NT2/D1 (cell line): ENCODE results near the gene ADAM19.

Experiments used
- DNase-seq: peaks from one replicate; pipeline ENCODE4 v3.0.0-alpha.2; 2011; ENCODE audit warnings: low read depth, low spot score
- H3K27me3 ChIP-seq: 2 replicates; pipeline ENCODE4 v1.6.0; 2011; ENCODE audit warnings: mild to moderate bottlenecking; ENCODE audit not compliant: insufficient read length, insufficient read depth
- H3K36me3 ChIP-seq: 2 replicates; pipeline ENCODE4 v1.6.1; 2011; ENCODE audit warnings: mild to moderate bottlenecking, low read length, mixed read lengths; ENCODE audit not compliant: insufficient read depth, insufficient read length
- H3K4me1 ChIP-seq: 2 replicates; pipeline ENCODE4 v1.5.1; 2011; ENCODE audit not compliant: insufficient read depth, insufficient read length
- H3K4me3 ChIP-seq: 2 replicates; pipeline ENCODE4 v1.5.1; 2011; ENCODE audit warnings: low read depth; ENCODE audit not compliant: insufficient read length
- H3K9ac ChIP-seq: 2 replicates; pipeline ENCODE4 v1.6.0; 2011; ENCODE audit warnings: low read depth; ENCODE audit not compliant: insufficient read length
- H3K9me3 ChIP-seq: 2 replicates; pipeline ENCODE4 v1.5.1; 2011; ENCODE audit warnings: mild to moderate bottlenecking, low read length; ENCODE audit not compliant: insufficient read depth
- SUZ12 ChIP-seq: IDR thresholded peaks from 2 replicates; pipeline ENCODE4 v1.6.1; 2011; ENCODE audit not compliant: insufficient read length, insufficient read depth; ENCODE audit errors: extremely low read depth
- YY1 ChIP-seq: IDR thresholded peaks from 2 replicates; pipeline ENCODE4 v1.6.1; 2011; ENCODE audit not compliant: insufficient read length, insufficient read depth
- ZNF274 ChIP-seq: IDR thresholded peaks from 2 replicates; pipeline ENCODE4 v1.6.1; 2011; ENCODE audit warnings: mild to moderate bottlenecking, low read depth, low read length

Gene ADAM19

GRCh38 chr5:157473383-157474320, 101.9 kb downstream of the ADAM19 start:
- H3K36me3 ChIP-seq = peaks cover 23% of the 10 kb centered on the region
- no peak for DNase-seq
- H3K27me3 ChIP-seq = no peaks in the 10 kb centered on the region
- H3K9ac ChIP-seq = no peak overlapping the region
- TF ChIP-seq ZNF274 = no peak
- TF ChIP-seq YY1 = no peak
- TF ChIP-seq SUZ12 = no peak
- peaks cover 3% of the 10 kb centered on the region for H3K4me1 ChIP-seq
- H3K9me3 ChIP-seq = no peaks in the 10 kb centered on the region
- no peak overlapping the region for H3K4me3 ChIP-seq

GRCh38 chr5:157471709-157472108, 103.9 kb downstream of the ADAM19 start:
- H3K9ac ChIP-seq = no peak overlapping the region
- H3K9me3 ChIP-seq = no peaks in the 10 kb centered on the region
- no peak overlapping the region for H3K4me3 ChIP-seq
- H3K36me3 ChIP-seq = peaks cover 10% of the 10 kb centered on the region
- H3K27me3 ChIP-seq = no peaks in the 10 kb centered on the region
- TF ChIP-seq YY1 (no peak), SUZ12 (no peak), ZNF274 (no peak)
- DNase-seq = peak; percentile 22
- no peaks in the 10 kb centered on the region for H3K4me1 ChIP-seq

- no peaks in the 10 kb centered on the region for H3K9me3 ChIP-seq
- no peak overlapping the region for H3K4me3 ChIP-seq
- TF ChIP-seq YY1 (no peak), SUZ12 (no peak), ZNF274 (no peak)
- H3K27me3 ChIP-seq = no peaks in the 10 kb centered on the region
- DNase-seq = no peak
- no peak overlapping the region for H3K9ac ChIP-seq
- peaks cover 6% of the 10 kb centered on the region for H3K36me3 ChIP-seq
- H3K4me1 ChIP-seq = no peaks in the 10 kb centered on the region
These were observed 104.9 kb downstream of the ADAM19 start for GRCh38 chr5:157470631-157471030.

DNA sequence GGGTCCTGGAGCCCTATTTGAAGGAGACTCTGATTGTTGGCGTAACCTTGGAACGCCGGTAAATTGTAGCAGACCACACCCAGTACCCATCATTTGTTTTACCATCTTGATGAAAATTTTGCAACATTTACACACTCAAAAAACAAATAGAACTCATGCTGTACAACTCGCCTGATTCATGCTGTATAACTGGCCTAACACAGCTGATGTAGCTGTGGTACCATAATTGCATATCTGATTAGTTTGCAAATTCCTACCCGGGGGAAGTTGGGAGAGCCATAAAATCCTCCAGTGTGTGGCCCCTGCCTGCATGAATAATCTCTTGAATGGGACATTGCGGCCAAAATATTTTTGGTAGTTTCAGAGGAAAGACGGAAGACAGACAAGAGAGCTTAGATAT, 105.9 kb downstream of the ADAM19 start:
- TF ChIP-seq YY1 (no peak), ZNF274 (no peak), SUZ12 (no peak)
- DNase-seq = no peak
- Histone ChIP-seq H3K27me3 (no peaks in the 10 kb centered on the region), H3K4me3 (no peak overlapping the region), H3K9me3 (no peaks in the 10 kb centered on the region), H3K36me3 (no peaks in the 10 kb centered on the region), H3K9ac (no peak overlapping the region), H3K4me1 (no peaks in the 10 kb centered on the region)

DNA sequence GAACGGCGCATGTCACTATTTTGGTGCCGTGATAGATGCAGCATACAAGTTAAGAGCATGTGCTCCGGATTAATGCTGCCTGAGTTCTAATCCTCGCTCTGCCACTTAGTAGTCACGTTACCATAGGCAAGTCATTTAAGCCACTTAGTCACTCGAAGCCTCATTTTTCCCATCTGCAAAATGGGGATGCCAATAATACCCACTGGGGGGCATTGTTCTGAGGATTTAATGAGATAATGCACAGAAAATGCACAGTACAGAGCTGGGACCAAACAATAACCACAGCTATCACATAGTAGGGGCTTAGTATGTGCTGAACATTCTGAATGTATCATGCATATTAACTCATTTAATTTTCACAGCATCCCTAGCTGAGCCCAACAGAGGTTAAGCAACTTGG, 106.5 kb downstream of the ADAM19 start:
- Histone ChIP-seq H3K36me3 (no peaks in the 10 kb centered on the region), H3K9ac (no peak overlapping the region), H3K9me3 (no peaks in the 10 kb centered on the region), H3K4me3 (no peak overlapping the region), H3K27me3 (no peaks in the 10 kb centered on the region), H3K4me1 (no peaks in the 10 kb centered on the region)
- DNase-seq = no peak
- TF ChIP-seq ZNF274 = no peak
- TF ChIP-seq YY1 = no peak
- TF ChIP-seq SUZ12 = no peak

- TF ChIP-seq YY1 (no peak), ZNF274 (no peak), SUZ12 (no peak)
- no peak for DNase-seq
- Histone ChIP-seq H3K4me3 (no peak overlapping the region), H3K9me3 (no peaks in the 10 kb centered on the region), H3K27me3 (peaks cover 1% of the 10 kb centered on the region), H3K9ac (no peak overlapping the region), H3K4me1 (no peaks in the 10 kb centered on the region), H3K36me3 (no peaks in the 10 kb centered on the region)
These were observed 107.1 kb downstream of the ADAM19 start for GRCh38 chr5:157468293-157468965.

DNA sequence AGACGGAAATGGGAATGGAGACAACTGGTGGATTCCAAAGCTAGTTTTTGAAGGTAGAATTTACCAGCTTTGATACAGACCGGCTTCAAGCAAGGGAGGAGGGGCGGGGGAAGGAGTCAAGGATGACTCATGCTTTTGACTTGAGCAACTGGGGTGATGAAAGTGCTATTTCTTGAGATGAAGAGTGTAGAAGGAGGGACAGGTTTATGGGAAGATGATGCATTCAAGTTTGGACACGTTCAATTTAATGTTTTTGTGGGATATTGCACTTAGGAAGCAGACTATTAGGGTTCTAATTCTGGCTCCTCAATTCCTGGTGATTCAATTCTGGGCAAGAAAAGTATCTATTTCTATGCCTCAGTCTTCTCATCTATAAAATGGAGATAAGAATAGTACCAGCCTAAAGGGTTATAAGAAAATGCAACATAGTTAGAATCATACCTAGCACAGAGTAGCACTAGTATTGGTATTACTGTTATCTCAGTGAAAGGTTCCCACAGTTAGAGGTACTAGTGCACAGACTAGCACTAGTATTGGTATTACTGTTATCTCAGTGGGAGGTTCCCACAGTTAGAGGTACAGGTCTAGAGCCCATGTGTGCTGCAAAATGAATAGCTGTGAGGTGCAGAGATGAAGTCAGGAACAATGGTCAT, 110.9 kb downstream of the ADAM19 start:
- no peak overlapping the region for H3K9ac ChIP-seq
- peaks cover 37% of the 10 kb centered on the region for H3K27me3 ChIP-seq
- DNase-seq = peak; percentile 39
- TF ChIP-seq SUZ12 = no peak
- no peak for TF ChIP-seq ZNF274
- no peak overlapping the region for H3K4me3 ChIP-seq
- H3K4me1 ChIP-seq = no peaks in the 10 kb centered on the region
- no peaks in the 10 kb centered on the region for H3K9me3 ChIP-seq
- H3K36me3 ChIP-seq = no peaks in the 10 kb centered on the region
